Tibial nerve (tissue), 4 donors: Measurements from ENCODE around the gene ERC2. TPM values are rescaled to one million over a fixed set of nuclear protein-coding genes. Genes with fewer than 3 reads are reported as not detected.

Experiments used
- DNase-seq, 2 donors: peaks; one replicate each; pipeline ENCODE4 v3.0.0-alpha.2; 2019; ENCODE audit warnings: low spot score in 2 of 2
- H3K27ac ChIP-seq, 4 donors: fragments of 200-600 bp; sonication (generic) in 3 of 4; one replicate each; pipeline ENCODE4 v1.5.1; 2017 to 2019; ENCODE audit warnings: mild to moderate bottlenecking in 1 of 4
- H3K27me3 ChIP-seq, 2 donors: fragments of 200-600 bp; sonication (generic) in 1 of 2; one replicate each; pipeline versions ENCODE4 v1.5.1 to v1.6.0; 2017 to 2019
- H3K36me3 ChIP-seq, 3 donors: fragments of 200-600 bp; sonication (generic); one replicate each; pipeline ENCODE4 v1.5.1; 2018 to 2019
- H3K4me1 ChIP-seq, 4 donors: fragments of 200-600 bp; sonication (generic) in 3 of 4; one replicate each; pipeline ENCODE4 v1.5.1; 2017 to 2019
- H3K4me3 ChIP-seq, 4 donors: fragments of 200-600 bp; sonication (generic) in 3 of 4; one replicate each; pipeline ENCODE4 v1.5.1; 2017 to 2019; ENCODE audit warnings: mild to moderate bottlenecking in 1 of 4, moderate library complexity in 1 of 4
- H3K9me3 ChIP-seq, 4 donors: fragments of 200-600 bp; sonication (generic) in 3 of 4; one replicate each; pipeline ENCODE4 v1.5.1; 2017 to 2019
- EP300 ChIP-seq, 2 donors: sonication (generic); formaldehyde crosslinking; IDR thresholded peaks; one replicate each; pipeline ENCODE4 v1.6.1; 2017; ENCODE audit warnings: antibody characterized with exemption in 2 of 2, mild to moderate bottlenecking in 1 of 2
- POLR2A ChIP-seq, 2 donors: fragments of 450-650 bp; IDR thresholded peaks; one replicate each; pipeline ENCODE4 v1.6.1; 2017; ENCODE audit warnings: antibody characterized with exemption in 2 of 2, mild to moderate bottlenecking in 2 of 2, moderate library complexity in 2 of 2
- WGBS, 2 donors: methylation state at CpG; one replicate each; pipeline ENCODE4 v1.1.5; 2018; 5-methylcytosine and 5-hydroxymethylcytosine counted together
- total RNA-seq, 4 donors: library from RNA; depleted of rRNA; stranded (reverse); fragments of >200 nt; gene quantifications; one replicate each; pipeline ENCODE4 v1.1.0, GENCODE V29; 2016
- TF ChIP-seq, protein P1 (sequence below), 5 experiments: fragments of 200-600 bp in 3 of 5; fragments of 450-650 bp in 2 of 5; sonication (generic) in 3 of 5; IDR thresholded peaks; one replicate each; pipeline ENCODE4 v1.5.1; 2016 to 2019; ENCODE audit warnings: antibody characterized with exemption in 5 of 5, mild to moderate bottlenecking in 3 of 5, moderate library complexity in 2 of 5

The ERC2 gene
- total RNA-seq, 4 donors from 2014 or later, result 0.84 to 0.98 (median 0.90) TPM; not detected in 1

DNA sequence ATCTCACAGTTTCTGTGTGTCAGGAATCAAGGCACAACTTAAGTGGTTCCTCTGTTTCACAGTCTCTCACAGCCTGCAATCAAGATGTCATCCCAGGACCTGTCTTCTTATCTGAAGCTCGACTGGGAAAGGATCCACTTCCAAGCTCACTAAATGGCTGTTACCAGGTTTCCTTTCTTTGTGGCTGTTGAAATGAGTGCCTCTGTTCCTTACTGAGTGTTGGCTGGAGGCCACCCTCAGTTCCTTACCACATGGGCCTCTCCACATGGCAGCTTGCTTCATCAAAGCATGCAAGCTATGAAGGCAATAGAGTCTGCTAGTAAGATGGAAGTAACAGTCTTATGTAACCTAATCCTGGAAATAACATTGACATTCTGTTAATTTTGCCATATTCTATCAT, 174.0 kb downstream of the ERC2 start:
- TF ChIP-seq EP300 (IDR thresholded peaks at IDR 0.05) (no peak), POLR2A (IDR thresholded peaks at IDR 0.05) (no peak)
- TF ChIP-seq, protein P1, sequence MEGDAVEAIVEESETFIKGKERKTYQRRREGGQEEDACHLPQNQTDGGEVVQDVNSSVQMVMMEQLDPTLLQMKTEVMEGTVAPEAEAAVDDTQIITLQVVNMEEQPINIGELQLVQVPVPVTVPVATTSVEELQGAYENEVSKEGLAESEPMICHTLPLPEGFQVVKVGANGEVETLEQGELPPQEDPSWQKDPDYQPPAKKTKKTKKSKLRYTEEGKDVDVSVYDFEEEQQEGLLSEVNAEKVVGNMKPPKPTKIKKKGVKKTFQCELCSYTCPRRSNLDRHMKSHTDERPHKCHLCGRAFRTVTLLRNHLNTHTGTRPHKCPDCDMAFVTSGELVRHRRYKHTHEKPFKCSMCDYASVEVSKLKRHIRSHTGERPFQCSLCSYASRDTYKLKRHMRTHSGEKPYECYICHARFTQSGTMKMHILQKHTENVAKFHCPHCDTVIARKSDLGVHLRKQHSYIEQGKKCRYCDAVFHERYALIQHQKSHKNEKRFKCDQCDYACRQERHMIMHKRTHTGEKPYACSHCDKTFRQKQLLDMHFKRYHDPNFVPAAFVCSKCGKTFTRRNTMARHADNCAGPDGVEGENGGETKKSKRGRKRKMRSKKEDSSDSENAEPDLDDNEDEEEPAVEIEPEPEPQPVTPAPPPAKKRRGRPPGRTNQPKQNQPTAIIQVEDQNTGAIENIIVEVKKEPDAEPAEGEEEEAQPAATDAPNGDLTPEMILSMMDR (IDR thresholded peaks at IDR 0.05), result no peak
- 70 to 74% methylated on average over 1 of the region's 1 CpG for WGBS, 2 donors
- no peak overlapping the region for H3K27ac ChIP-seq
- H3K4me1 ChIP-seq, result no peaks in the 10 kb centered on the region
- H3K9me3 ChIP-seq, result no peaks in the 10 kb centered on the region
- no peaks in the 10 kb centered on the region for H3K36me3 ChIP-seq
- no peaks in the 10 kb centered on the region for H3K27me3 ChIP-seq
- H3K4me3 ChIP-seq, result no peak overlapping the region
- DNase-seq, result no peak

DNA sequence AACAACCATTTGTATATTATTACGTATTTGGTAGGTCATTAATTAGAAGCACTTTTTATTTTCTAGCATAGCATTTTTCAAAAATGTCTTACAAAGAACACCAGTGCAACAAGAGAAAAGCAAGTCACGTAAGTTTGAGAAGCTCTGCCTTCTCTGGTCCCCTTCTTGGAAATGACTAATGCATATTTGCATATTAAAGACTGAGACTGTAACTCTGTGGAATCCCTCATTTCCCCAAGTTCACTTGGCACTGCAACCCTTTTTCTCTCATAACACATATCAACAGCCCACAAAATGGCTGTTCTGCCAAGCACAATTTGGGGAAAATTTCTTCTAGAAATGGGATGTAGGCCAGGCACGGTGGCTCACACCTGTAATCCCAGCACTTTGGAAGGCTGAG, 176.3 kb downstream of the ERC2 start:
- no peaks in the 10 kb centered on the region for H3K9me3 ChIP-seq
- H3K27me3 ChIP-seq, result no peaks in the 10 kb centered on the region
- 66 to 71% methylated on average over 3 of the region's 3 CpGs for WGBS, 2 donors
- no peak overlapping the region for H3K27ac ChIP-seq
- no peak overlapping the region for H3K4me3 ChIP-seq
- H3K4me1 ChIP-seq, result no peaks in the 10 kb centered on the region
- no peak for DNase-seq
- no peak for TF ChIP-seq EP300 (IDR thresholded peaks at IDR 0.05)
- TF ChIP-seq, protein P1 (IDR thresholded peaks at IDR 0.05), result no peak
- H3K36me3 ChIP-seq, result no peaks in the 10 kb centered on the region

DNA sequence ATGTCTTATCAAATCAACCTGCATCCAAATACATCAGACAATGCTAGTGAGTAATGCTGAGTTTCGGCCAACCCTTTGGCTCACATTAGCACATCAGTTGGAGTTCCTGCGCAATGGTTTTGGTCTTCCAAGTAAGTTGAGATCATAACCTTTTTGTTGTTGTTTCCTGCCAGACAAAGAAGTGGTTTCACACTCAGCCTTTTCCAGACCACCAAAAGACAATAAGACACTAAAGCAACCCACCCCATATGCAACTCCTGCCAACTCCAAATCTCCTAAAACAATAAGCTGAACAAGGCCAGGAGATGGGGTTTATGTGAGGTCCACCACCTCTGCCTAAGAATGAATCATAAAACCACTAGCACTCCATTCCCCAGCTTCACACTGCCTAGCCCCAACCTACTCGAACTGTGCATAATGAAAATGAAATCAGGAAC, 177.0 kb downstream of the ERC2 start:
- no peak overlapping the region for H3K27ac ChIP-seq
- DNase-seq, result peak in 1 of 2 donors; percentile 44
- H3K4me3 ChIP-seq, result no peak overlapping the region
- no peaks in the 10 kb centered on the region for H3K36me3 ChIP-seq
- no peaks in the 10 kb centered on the region for H3K9me3 ChIP-seq
- no peaks in the 10 kb centered on the region for H3K4me1 ChIP-seq
- WGBS, 2 donors, result 49 to 61% methylated on average over 3 of the region's 3 CpGs
- H3K27me3 ChIP-seq, result no peaks in the 10 kb centered on the region
- TF ChIP-seq EP300 (IDR thresholded peaks at IDR 0.05), result peak in 1 of 2 donors; percentile 57
- TF ChIP-seq POLR2A (IDR thresholded peaks at IDR 0.05), result no peak

DNA sequence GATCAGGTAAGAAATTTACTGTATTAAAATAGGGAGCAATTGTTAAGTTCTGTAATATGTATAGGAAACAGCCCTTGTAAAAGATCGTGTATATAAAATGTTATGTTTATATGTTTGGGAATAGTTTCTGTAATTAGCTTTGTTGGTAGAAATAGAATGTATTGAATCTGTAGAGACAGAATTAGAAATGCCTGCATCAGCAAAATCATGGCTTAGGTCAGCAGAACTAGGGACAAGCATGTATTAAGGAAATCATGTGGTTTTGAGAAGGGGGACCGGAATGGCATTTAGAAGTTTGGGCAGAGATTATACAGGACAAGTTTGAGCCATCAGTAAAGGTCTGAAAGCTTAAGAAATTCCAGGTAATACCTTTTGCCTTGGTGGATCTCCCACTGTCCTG, 177.9 kb downstream of the ERC2 start:
- peak overlapping the region in 1 of 4 donors; percentile 0 for H3K27ac ChIP-seq
- H3K4me1 ChIP-seq, result no peaks in the 10 kb centered on the region
- H3K4me3 ChIP-seq, result no peak overlapping the region
- no peak for DNase-seq
- WGBS, 2 donors, result 69 to 86% methylated on average over 2 of the region's 2 CpGs
- no peaks in the 10 kb centered on the region for H3K36me3 ChIP-seq
- H3K9me3 ChIP-seq, result no peaks in the 10 kb centered on the region
- H3K27me3 ChIP-seq, result no peaks in the 10 kb centered on the region
- TF ChIP-seq POLR2A (IDR thresholded peaks at IDR 0.05) (no peak), EP300 (IDR thresholded peaks at IDR 0.05) (no peak)
- TF ChIP-seq, protein P1 (IDR thresholded peaks at IDR 0.05), result no peak

DNA sequence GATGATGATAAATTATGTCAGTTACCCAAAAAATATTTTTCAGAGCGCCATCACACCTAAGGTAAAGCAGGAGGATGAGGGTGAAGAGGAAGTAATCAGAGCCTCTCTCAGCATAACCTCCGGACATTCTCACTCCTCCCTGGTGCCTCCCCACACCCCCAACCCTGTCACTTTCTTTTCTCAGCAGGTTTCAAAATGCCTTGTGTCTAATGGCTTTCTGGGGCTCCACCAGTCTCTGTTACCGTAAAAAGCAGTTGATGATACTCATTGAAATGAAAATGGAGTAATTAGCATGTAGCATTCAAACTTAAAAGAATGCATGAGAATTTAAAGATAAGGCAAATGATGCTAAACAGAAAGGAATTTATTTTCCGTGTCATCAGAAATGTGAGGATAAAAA, 180.0 kb downstream of the ERC2 start:
- TF ChIP-seq, protein P1 (IDR thresholded peaks at IDR 0.05), result no peak
- no peak for TF ChIP-seq EP300 (IDR thresholded peaks at IDR 0.05)
- no peak for TF ChIP-seq POLR2A (IDR thresholded peaks at IDR 0.05)
- DNase-seq, result no peak
- no peak overlapping the region for H3K4me3 ChIP-seq
- H3K9me3 ChIP-seq, result no peaks in the 10 kb centered on the region
- 61 to 82% methylated on average over 4 of the region's 4 CpGs for WGBS, 2 donors
- no peaks in the 10 kb centered on the region for H3K4me1 ChIP-seq
- H3K27ac ChIP-seq, result no peak overlapping the region
- H3K27me3 ChIP-seq, result no peaks in the 10 kb centered on the region
- H3K36me3 ChIP-seq, result no peaks in the 10 kb centered on the region

DNA sequence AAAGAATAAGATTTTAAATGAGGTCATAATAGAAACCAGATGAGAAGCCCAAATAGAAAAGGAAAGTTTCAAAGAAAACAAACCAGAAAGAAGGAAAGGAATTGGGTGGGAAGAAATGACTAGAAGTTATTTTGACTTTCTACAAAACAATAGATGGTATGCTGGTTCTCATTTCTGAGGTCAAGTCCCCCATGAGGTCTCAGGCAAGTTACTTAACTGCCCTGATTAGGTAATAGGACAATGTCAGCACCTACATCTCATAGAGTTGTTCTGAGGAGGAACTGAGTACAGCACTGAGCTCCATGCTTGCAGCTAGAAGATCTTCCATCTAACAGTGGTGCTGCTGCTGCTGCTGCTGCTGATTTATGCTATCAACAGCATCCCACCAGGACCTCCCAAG, 185.9 kb downstream of the ERC2 start:
- Histone ChIP-seq H3K9me3 (peaks cover 0 to 9% (median 0%) of the 10 kb centered on the region in 4 donors), H3K4me3 (no peak overlapping the region), H3K36me3 (no peaks in the 10 kb centered on the region), H3K4me1 (peaks cover 0 to 6% (median 0%) of the 10 kb centered on the region in 4 donors), H3K27me3 (no peaks in the 10 kb centered on the region), H3K27ac (no peak overlapping the region)
- TF ChIP-seq EP300 (IDR thresholded peaks at IDR 0.05), result no peak
- TF ChIP-seq, protein P1 (IDR thresholded peaks at IDR 0.05), result no peak
- TF ChIP-seq POLR2A (IDR thresholded peaks at IDR 0.05), result no peak
- no peak for DNase-seq
